CD4-positive, alpha-beta T cell (primary cell): ENCODE results near the gene LPP. TPM values are rescaled to one million over a fixed set of nuclear protein-coding genes. Genes with fewer than 3 reads are reported as not detected.

Source experiments
- ATAC-seq: fragments of 200-7000 bp; cut with Tn5 transposase; one replicate; pipeline ENCODE4 v1.10.0; 2022; ENCODE audit warnings: mild to moderate bottlenecking; ENCODE audit not compliant: poor library complexity
- CTCF ChIA-PET: fragments of 350-600 bp; sonication (Branson Sonifier 250); formaldehyde crosslinking; loops from one replicate; lab custom pipeline; 2021; ENCODE audit warnings: antibody characterized with exemption, inconsistent platforms; lab: Charles Lee
- POLR2A ChIA-PET: fragments of 350-600 bp; sonication (Branson Sonifier 250); formaldehyde crosslinking; loops from one replicate; lab custom pipeline; 2021; ENCODE audit warnings: antibody characterized with exemption, inconsistent platforms; lab: Charles Lee
- DNase-seq, 14 experiments: peaks; one replicate each; pipeline ENCODE4 v3.0.0-alpha.2; 2013 to 2020; ENCODE audit warnings: mixed read lengths in 2 of 14
- H3K27ac ChIP-seq, 2 donors: one replicate each; pipeline versions ENCODE4 v1.5.1 to v1.7.0; 2013; ENCODE audit warnings: low read length in 2 of 2, low read depth in 1 of 2, mild to moderate bottlenecking in 1 of 2
- H3K27me3 ChIP-seq, 2 experiments: 1 replicate in 1 of 2; 2 replicates in 1 of 2; pipeline versions ENCODE4 v1.6.1 to v1.7.0; 2013; ENCODE audit warnings: low read length in 2 of 2, control low read depth in 1 of 2, mild to moderate bottlenecking in 1 of 2, moderate library complexity in 1 of 2; ENCODE audit not compliant: insufficient read depth in 2 of 2, control insufficient read depth in 1 of 2
- H3K36me3 ChIP-seq: one replicate; pipeline ENCODE4 v1.6.1; 2013; ENCODE audit warnings: low read length, control low read depth; ENCODE audit not compliant: insufficient read depth
- H3K4me1 ChIP-seq: one replicate; pipeline ENCODE4 v1.6.1; 2013; ENCODE audit warnings: low read length, control low read depth; ENCODE audit not compliant: insufficient read depth
- H3K4me3 ChIP-seq: one replicate; pipeline ENCODE4 v1.5.1; 2013; ENCODE audit warnings: mild to moderate bottlenecking, low read length, moderate library complexity
- H3K9me3 ChIP-seq, 2 experiments: 1 replicate in 1 of 2; 2 replicates in 1 of 2; pipeline versions ENCODE4 v1.6.1 to v1.7.0; 2013; ENCODE audit warnings: low read length in 2 of 2, mild to moderate bottlenecking in 2 of 2, control low read depth in 1 of 2, moderate library complexity in 1 of 2; ENCODE audit not compliant: control insufficient read depth in 1 of 2, insufficient read depth in 1 of 2
- H3K27ac Mint-ChIP-seq: one replicate; pipeline ENCODE4 v1.8.0; 2020; ENCODE audit warnings: mixed read lengths
- H3K27me3 Mint-ChIP-seq: one replicate; pipeline ENCODE4 v1.8.0; 2021; ENCODE audit warnings: mixed read lengths
- H3K36me3 Mint-ChIP-seq: one replicate; pipeline ENCODE4 v1.8.0; 2021; ENCODE audit warnings: low read depth, mixed read lengths
- H3K4me1 Mint-ChIP-seq: one replicate; pipeline ENCODE4 v1.8.0; 2021; ENCODE audit warnings: low read depth, mixed read lengths
- H3K4me3 Mint-ChIP-seq: one replicate; pipeline ENCODE4 v1.8.0; 2020; ENCODE audit warnings: mild to moderate bottlenecking, mixed read lengths
- H3K9me3 Mint-ChIP-seq: one replicate; pipeline ENCODE4 v1.8.0; 2020; ENCODE audit warnings: mixed read lengths
- intact Hi-C, 2 experiments: fragments of 100-400 bp; cut with DNase I in 1 of 2; cut with micrococcal nuclease in 1 of 2; formaldehyde crosslinking; loops; one replicate each; pipeline versions ENCODE4 v1.15.1 to v1.9.0; 2023 to 2025; cut with DNase I, micrococcal nuclease
- microRNA-seq: library from miRNA; unstranded; fragments of <30 nt; microRNA quantifications from one replicate; pipeline ENCODE4 v1.2.0, GENCODE V29; 2021; ENCODE audit warnings: borderline microRNAs expressed, borderline replicate concordance
- total RNA-seq, 174 experiments: library from RNA in 2 of 174; stranded (reverse) in 2 of 174; gene quantifications; one replicate each; pipeline ENCODE4 v1.2.3 and lab custom pipeline; 2021 to 2026
- TF ChIP-seq, protein P1 (sequence below): fragments of 200-600 bp; IDR thresholded peaks from one replicate; pipeline ENCODE4 v1.8.0; 2022; ENCODE audit warnings: antibody characterized with exemption, mild to moderate bottlenecking

Gene LPP
- total RNA-seq, 2 experiments from 2014 or later = 45.6 to 45.9 TPM

DNA sequence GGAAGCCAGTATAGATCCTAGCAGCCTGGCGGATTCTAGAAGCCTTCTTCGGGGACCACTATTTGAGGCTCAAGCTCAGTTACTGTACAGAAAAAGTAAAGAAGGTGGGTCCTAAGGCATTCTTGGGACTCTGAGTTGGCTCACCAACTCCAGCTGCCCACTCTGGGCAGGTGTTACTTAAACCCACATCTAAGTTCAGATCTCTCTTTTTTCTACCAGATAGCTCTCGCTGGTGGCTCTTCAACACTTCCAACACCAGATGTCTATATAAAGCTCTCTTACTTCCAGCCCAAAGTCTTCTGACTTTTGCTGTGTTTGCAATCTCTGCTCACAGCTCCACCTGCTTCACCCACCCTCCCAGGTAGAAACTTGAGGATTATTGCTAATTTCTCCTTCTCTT, 785.0 kb downstream of the LPP start:
- Mint-ChIP-seq H3K27me3 (no peaks in the 10 kb centered on the region), H3K9me3 (no peaks in the 10 kb centered on the region), H3K4me3 (no peak overlapping the region), H3K36me3 (no peaks in the 10 kb centered on the region), H3K27ac (no peak overlapping the region), H3K4me1 (no peaks in the 10 kb centered on the region)
- no peak for DNase-seq
- CTCF ChIA-PET = no interaction called here
- Histone ChIP-seq H3K27me3 (no peaks in the 10 kb centered on the region), H3K27ac (no peak overlapping the region), H3K36me3 (no peaks in the 10 kb centered on the region), H3K4me1 (no peaks in the 10 kb centered on the region), H3K4me3 (no peak overlapping the region), H3K9me3 (no peaks in the 10 kb centered on the region)
- intact Hi-C loops = no loop called here
- POLR2A ChIA-PET = no interaction called here
- TF ChIP-seq, protein P1, sequence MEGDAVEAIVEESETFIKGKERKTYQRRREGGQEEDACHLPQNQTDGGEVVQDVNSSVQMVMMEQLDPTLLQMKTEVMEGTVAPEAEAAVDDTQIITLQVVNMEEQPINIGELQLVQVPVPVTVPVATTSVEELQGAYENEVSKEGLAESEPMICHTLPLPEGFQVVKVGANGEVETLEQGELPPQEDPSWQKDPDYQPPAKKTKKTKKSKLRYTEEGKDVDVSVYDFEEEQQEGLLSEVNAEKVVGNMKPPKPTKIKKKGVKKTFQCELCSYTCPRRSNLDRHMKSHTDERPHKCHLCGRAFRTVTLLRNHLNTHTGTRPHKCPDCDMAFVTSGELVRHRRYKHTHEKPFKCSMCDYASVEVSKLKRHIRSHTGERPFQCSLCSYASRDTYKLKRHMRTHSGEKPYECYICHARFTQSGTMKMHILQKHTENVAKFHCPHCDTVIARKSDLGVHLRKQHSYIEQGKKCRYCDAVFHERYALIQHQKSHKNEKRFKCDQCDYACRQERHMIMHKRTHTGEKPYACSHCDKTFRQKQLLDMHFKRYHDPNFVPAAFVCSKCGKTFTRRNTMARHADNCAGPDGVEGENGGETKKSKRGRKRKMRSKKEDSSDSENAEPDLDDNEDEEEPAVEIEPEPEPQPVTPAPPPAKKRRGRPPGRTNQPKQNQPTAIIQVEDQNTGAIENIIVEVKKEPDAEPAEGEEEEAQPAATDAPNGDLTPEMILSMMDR = no peak
- no peak for ATAC-seq

GRCh38 chr3:188939814-188940572, 786.0 kb downstream of the LPP start:
- Mint-ChIP-seq H3K36me3 (no peaks in the 10 kb centered on the region), H3K9me3 (no peaks in the 10 kb centered on the region), H3K4me1 (no peaks in the 10 kb centered on the region), H3K4me3 (no peak overlapping the region), H3K27ac (no peak overlapping the region), H3K27me3 (no peaks in the 10 kb centered on the region)
- Histone ChIP-seq H3K4me1 (no peaks in the 10 kb centered on the region), H3K27ac (no peak overlapping the region), H3K36me3 (no peaks in the 10 kb centered on the region), H3K4me3 (no peak overlapping the region), H3K9me3 (no peaks in the 10 kb centered on the region), H3K27me3 (no peaks in the 10 kb centered on the region)
- TF ChIP-seq, protein P1 = no peak
- no peak for ATAC-seq
- no peak for DNase-seq
- intact Hi-C loops = no loop called here
- CTCF ChIA-PET = no interaction called here
- POLR2A ChIA-PET = no interaction called here

Small RNA genes within 50 kb of the gene (microRNA-seq; reads per million reads assigned to microRNA genes)
- gene MIR28 = 3,065 reads per million, percentile 92 among the genes with 10 or more reads in this experiment
